ENCODE data around the gene GABRE.

Gene GABRE

DNA sequence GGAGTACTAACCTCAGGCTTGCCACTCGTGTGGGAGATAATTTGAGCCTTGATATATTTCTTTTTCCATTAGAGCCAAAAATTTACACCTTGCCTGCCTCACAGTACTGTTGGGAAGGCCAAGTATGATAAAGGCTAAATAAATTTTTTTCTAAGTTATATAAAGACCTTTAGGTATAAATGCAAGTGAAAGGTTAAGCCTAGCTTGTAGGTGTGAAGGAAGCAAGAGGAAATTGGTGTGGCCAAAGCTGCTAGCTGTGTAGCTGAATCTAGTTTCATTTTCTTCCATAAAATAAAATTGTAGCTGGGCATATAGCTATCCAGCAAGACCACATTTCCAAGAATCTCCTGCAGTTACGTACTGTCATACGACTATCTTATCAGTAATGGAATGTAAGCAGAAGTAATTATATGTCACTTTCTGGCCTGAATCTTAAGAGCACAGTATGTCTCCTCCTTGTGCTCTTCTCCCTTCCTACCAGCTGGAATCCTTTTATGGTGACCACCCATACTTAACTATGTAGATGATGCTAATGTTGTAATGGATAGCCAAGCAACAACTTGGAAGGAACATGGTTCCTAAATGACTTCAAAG, 14.3 kb upstream of the GABRE start:
- H3K4me3 ChIP-seq (ENCODE audit: low read depth, low read length): no peak overlapping the region
- TF ChIP-seq, protein P1, sequence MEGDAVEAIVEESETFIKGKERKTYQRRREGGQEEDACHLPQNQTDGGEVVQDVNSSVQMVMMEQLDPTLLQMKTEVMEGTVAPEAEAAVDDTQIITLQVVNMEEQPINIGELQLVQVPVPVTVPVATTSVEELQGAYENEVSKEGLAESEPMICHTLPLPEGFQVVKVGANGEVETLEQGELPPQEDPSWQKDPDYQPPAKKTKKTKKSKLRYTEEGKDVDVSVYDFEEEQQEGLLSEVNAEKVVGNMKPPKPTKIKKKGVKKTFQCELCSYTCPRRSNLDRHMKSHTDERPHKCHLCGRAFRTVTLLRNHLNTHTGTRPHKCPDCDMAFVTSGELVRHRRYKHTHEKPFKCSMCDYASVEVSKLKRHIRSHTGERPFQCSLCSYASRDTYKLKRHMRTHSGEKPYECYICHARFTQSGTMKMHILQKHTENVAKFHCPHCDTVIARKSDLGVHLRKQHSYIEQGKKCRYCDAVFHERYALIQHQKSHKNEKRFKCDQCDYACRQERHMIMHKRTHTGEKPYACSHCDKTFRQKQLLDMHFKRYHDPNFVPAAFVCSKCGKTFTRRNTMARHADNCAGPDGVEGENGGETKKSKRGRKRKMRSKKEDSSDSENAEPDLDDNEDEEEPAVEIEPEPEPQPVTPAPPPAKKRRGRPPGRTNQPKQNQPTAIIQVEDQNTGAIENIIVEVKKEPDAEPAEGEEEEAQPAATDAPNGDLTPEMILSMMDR (IDR thresholded peaks at IDR 0.05; ENCODE audit: insufficient read depth, low read depth, low read length, missing control alignments): no peak
- DNase-seq (ENCODE audit: low read depth): no peak

GRCh38 chrX:151987108-151987507, 12.6 kb upstream of the GABRE start:
- TF ChIP-seq, protein P1 (IDR thresholded peaks at IDR 0.05; ENCODE audit: insufficient read depth, low read depth, low read length, missing control alignments): no peak
- DNase-seq (ENCODE audit: low read depth): no peak
- no peak overlapping the region for H3K4me3 ChIP-seq (ENCODE audit: low read depth, low read length)

DNA sequence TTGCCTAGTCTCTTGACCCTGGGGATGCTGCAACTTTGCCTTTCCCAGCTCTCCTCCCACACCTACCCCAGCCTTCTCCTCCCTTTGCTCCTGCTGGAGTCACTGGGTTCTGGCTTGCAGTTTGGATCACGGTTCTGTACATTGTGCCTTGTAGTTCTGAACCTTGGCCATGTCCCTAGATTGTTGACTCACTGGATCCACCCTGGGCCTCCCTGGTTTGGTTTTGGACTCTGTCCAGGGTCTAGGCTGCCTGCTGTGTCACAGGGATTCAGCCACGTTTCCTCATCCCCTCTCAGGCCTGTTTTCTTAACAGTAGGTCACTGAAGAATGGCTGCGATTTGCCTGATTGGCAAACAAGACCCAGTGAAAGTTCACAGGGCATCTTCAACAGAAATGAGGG, 11.5 kb upstream of the GABRE start:
- TF ChIP-seq, protein P1 (IDR thresholded peaks at IDR 0.05; ENCODE audit: insufficient read depth, low read depth, low read length, missing control alignments): no peak
- H3K4me3 ChIP-seq (ENCODE audit: low read depth, low read length): no peak overlapping the region
- no peak for DNase-seq (ENCODE audit: low read depth)

DNA sequence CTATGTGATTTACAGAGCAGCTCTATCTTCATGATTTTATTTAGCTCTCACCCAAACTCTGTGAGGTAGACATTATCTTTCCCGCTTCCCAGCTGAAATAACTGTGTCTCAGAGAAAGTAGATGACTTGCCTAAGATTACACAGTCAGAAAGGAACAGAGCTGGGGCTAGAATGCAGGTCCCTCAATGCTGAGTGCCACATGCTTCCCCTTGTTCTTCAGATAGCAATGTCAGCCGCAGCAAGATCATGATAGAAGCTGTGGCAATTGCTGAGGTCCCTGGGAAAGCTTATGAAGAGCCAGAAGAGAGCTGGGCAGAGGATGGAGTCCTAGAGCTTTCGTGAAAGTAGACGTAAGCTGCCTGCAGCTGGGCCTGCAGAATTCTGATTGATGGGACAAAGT, 11.1 kb upstream of the GABRE start:
- DNase-seq (ENCODE audit: low read depth): no peak
- H3K4me3 ChIP-seq (ENCODE audit: low read depth, low read length): no peak overlapping the region
- TF ChIP-seq, protein P1 (IDR thresholded peaks at IDR 0.05; ENCODE audit: insufficient read depth, low read depth, low read length, missing control alignments): no peak

GRCh38 chrX:151984902-151985301, 10.4 kb upstream of the GABRE start:
- TF ChIP-seq, protein P1 (IDR thresholded peaks at IDR 0.05; ENCODE audit: insufficient read depth, low read depth, low read length, missing control alignments): no peak
- no peak for DNase-seq (ENCODE audit: low read depth)
- no peak overlapping the region for H3K4me3 ChIP-seq (ENCODE audit: low read depth, low read length)

GRCh38 chrX:151984328-151984727, 9.9 kb upstream of the GABRE start:
- TF ChIP-seq, protein P1 (IDR thresholded peaks at IDR 0.05; ENCODE audit: insufficient read depth, low read depth, low read length, missing control alignments): no peak
- no peak for DNase-seq (ENCODE audit: low read depth)
- no peak overlapping the region for H3K4me3 ChIP-seq (ENCODE audit: low read depth, low read length)

- TF ChIP-seq, protein P1 (IDR thresholded peaks at IDR 0.05; ENCODE audit: insufficient read depth, low read depth, low read length, missing control alignments): no peak
- DNase-seq (ENCODE audit: low read depth): no peak
- H3K4me3 ChIP-seq (ENCODE audit: low read depth, low read length): no peak overlapping the region
These were observed 8.7 kb upstream of the GABRE start for GRCh38 chrX:151983186-151983585.
